ENCODE results near the gene KLF11. TPM values are rescaled to one million over a fixed set of nuclear protein-coding genes. Genes with fewer than 3 reads are reported as not detected.

Gene KLF11
- total RNA-seq, 6 donors from 2014 or later: 14.3 to 38.7 (median 23.4) TPM

Small RNA genes within 50 kb of the gene (small RNA-seq; reads per million reads assigned to genes)
- gene RF00568: 0 reads per million in 4 donors

Other genes with a start within 250 kb of the KLF11 start
- 10 to 100 TPM in 5 of 6 donors, 1 to 10 TPM in 1; 8.5 to 24.3 (median 16.7) TPM for gene TAF1B, start 200.1 kb upstream of the KLF11 start, total RNA-seq
- gene GRHL1, start 91.9 kb upstream of the KLF11 start, total RNA-seq: 10 to 100 TPM in 3 of 6 donors, 1 to 10 TPM in 3; 4.3 to 18.0 (median 10.1) TPM
- 1 to 10 TPM; 1.0 to 8.2 (median 5.6) TPM for gene CYS1, start 36.9 kb downstream of the KLF11 start, total RNA-seq
- gene RRM2, start 79.2 kb downstream of the KLF11 start, total RNA-seq: 10 to 100 TPM in 1 of 6 donors, 1 to 10 TPM in 5; 2.1 to 12.9 (median 3.2) TPM

Data from upper lobe of left lung (tissue), 6 donors.